ENCODE results near the gene SORCS2. TPM values are rescaled to one million over a fixed set of nuclear protein-coding genes. Genes with fewer than 3 reads are reported as not detected.
A peak's percentile ranks its signal among the peaks of the same experiment; 100 is the strongest.

SORCS2 gene
- total and polyA plus RNA-seq, 2 of the 8 experiments (the other 6 are each of a cell fraction or from before 2014, with no cell fraction given): 0.36 to 1.8 TPM

DNA sequence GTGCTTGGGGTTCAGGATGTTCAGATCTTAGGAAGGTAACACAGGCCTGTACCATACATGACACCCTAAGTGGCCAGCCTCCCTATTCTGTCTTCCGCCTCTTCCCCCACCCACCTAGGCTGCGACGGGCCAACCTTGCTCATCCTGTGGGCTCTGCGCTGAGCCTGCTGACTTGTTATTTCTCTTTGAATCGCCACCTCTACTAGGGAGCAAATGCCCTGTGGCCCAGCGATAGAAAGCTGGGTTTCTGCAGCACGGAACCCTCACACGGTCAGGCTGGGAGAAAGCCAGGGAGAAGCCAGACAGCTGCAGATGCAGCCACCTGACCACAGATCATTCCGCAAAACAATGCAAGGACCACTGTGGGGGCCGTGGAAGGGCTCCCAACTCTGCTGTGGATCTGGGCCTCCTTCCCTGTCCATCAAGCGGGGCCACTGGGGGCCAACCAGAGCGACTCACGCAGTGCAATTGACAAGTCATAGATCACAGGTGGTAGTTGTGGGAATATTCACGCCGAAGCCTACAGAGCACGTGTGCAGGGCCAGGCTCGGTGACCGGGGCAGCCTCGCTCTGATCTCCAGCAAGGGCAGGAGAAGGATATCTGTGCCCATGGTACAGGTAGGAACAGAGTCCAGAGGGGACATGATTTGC is 519.8 kb downstream of the SORCS2 start:
- H3K4me2 ChIP-seq (ENCODE audit: insufficient read depth in 1 of 2, low read depth in 2 of 2, low read length in 2 of 2): no peak overlapping the region
- H3K9me3 ChIP-seq (ENCODE audit: insufficient read depth in 2 of 2, low read depth in 1 of 2, low read length in 1 of 2): no peaks in the 10 kb centered on the region; a peak in 1 of 4 replicates
- no peak overlapping the region for H2BK120ac ChIP-seq (replicated peaks; ENCODE audit: low read depth, low read length)
- H2AK5ac ChIP-seq (ENCODE audit: low read depth, low read length): no peak overlapping the region
- ChIA-PET CTCF (ENCODE audit: partially characterized antibody) (interaction anchor here (1.4 to 1.6 kb wide), 2 partner anchors 49 to 188 kb away, joined by 3 to 4 read pairs; no protein-coding TSS in a partner anchor), POLR2A (ENCODE audit: partially characterized antibody) (interaction anchor here (1.0 kb wide), 1 partner anchor 291 kb away, joined by 3 read pairs; no protein-coding TSS in a partner anchor)
- H3K79me2 ChIP-seq (ENCODE audit: control insufficient read depth in 1 of 2, insufficient read depth in 2 of 2, low read length in 2 of 2): no peaks in the 10 kb centered on the region
- no peak overlapping the region for H3K18ac ChIP-seq (ENCODE audit: extremely low read depth, low read length)
- H4K5ac ChIP-seq (ENCODE audit: insufficient read length, low read depth, low read length): no peak overlapping the region
- H3K9ac ChIP-seq (replicated peaks in 1 of 4; ENCODE audit: extremely low read depth in 1 of 4, low read depth in 3 of 4, low read length in 3 of 4): no peak overlapping the region
- no peak overlapping the region for H2BK15ac ChIP-seq (ENCODE audit: low read length)
- FAIRE-seq: no peak
- no peak overlapping the region for H2AFZ ChIP-seq (ENCODE audit: low read length)
- no peak overlapping the region for H3K4me3 ChIP-seq (ENCODE audit: extremely low read depth in 1 of 4, insufficient read depth in 2 of 4, low read depth in 3 of 4, low read length in 4 of 4)
- H3K4me1 ChIP-seq (replicated peaks in 1 of 4; ENCODE audit: control insufficient read depth in 3 of 4, insufficient read depth in 4 of 4, low read length in 3 of 4): peaks cover 0 to 3% (median 0%) of the 10 kb centered on the region in 4 experiments; a peak in 3 of 7 replicates
- H3K27me3 ChIP-seq (replicated peaks in 1 of 4; ENCODE audit: control insufficient read depth in 3 of 4, extremely low read depth in 1 of 4, insufficient read depth in 3 of 4, low read length in 3 of 4): no peaks in the 10 kb centered on the region; a peak in 2 of 7 replicates
- no peak overlapping the region for H3K4ac ChIP-seq (replicated peaks; ENCODE audit: insufficient read length, low read depth, low read length)
- peaks cover 5% of the 10 kb centered on the region for H3K23me2 ChIP-seq (ENCODE audit: low read depth, low read length)
- no peak for DNase-seq (ENCODE audit: low read depth in 1 of 2, low spot score in 2 of 2)
- peak overlapping the region; percentile 42; the same call in 1 of the 2 replicates for H4K8ac ChIP-seq (ENCODE audit: extremely low read depth, insufficient read depth, low read length)
- H3K36me3 ChIP-seq (ENCODE audit: control insufficient read depth in 2 of 4, insufficient read depth in 4 of 4, low read length in 3 of 4): no peaks in the 10 kb centered on the region
- H2BK5ac ChIP-seq (ENCODE audit: low read depth, low read length): no peak overlapping the region
- no peak overlapping the region for H3K56ac ChIP-seq (replicated peaks; ENCODE audit: insufficient read length, low read depth, low read length)
- H2BK12ac ChIP-seq (ENCODE audit: low read depth, low read length): no peak overlapping the region
- no peaks in the 10 kb centered on the region for H4K20me1 ChIP-seq (replicated peaks in 1 of 2; ENCODE audit: control insufficient read depth in 1 of 2, insufficient read depth in 2 of 2, low read length in 2 of 2)
- no peak overlapping the region for H2BK20ac ChIP-seq (ENCODE audit: low read length)
- no peak for TF ChIP-seq SRF (IDR thresholded peaks at IDR 0.05; ENCODE audit: low read depth, low read length)
- no peak overlapping the region for H3K27ac ChIP-seq (ENCODE audit: low read depth, low read length)
- H4K91ac ChIP-seq (replicated peaks; ENCODE audit: insufficient read length, low read length): peak overlapping the region; percentile 74
- no peak overlapping the region for H3K23ac ChIP-seq (ENCODE audit: insufficient read length)
- no peaks in the 10 kb centered on the region for H3K79me1 ChIP-seq (ENCODE audit: low read depth, low read length)
- no peak overlapping the region for H3K14ac ChIP-seq (ENCODE audit: insufficient read length)
- 91% methylated on average over 19 of the region's 19 CpGs; no CpG with 5 or more reads in 1 of the 2 experiments for WGBS, 2 experiments (ENCODE audit: extremely low coverage in 1 of 2, insufficient coverage in 1 of 2, insufficient read length in 1 of 2, insufficient replicate concordance in 2 of 2, low coverage in 1 of 2, low lambda C conversion rate in 2 of 2, missing lambda C conversion rate in 1 of 2)
